LNCAP (cell line): ENCODE results near the gene SLC17A3.

Experiments used
- CTCF ChIP-seq: fragments of 450-650 bp; IDR thresholded peaks from 2 replicates; pipeline ENCODE4 v1.5.1; 2017; ENCODE audit warnings: mild to moderate bottlenecking

Gene SLC17A3

GRCh38 chr6:25913741-25914140 is 39.7 kb upstream of the SLC17A3 start:
- TF ChIP-seq CTCF, result no peak

GRCh38 chr6:25911351-25911750 is 37.3 kb upstream of the SLC17A3 start:
- no peak for TF ChIP-seq CTCF

- no peak for TF ChIP-seq CTCF
These were observed 33.5 kb upstream of the SLC17A3 start for GRCh38 chr6:25907475-25908014.

GRCh38 chr6:25903467-25904099 is 29.5 kb upstream of the SLC17A3 start:
- no peak for TF ChIP-seq CTCF

GRCh38 chr6:25902071-25902470 is 28.0 kb upstream of the SLC17A3 start:
- no peak for TF ChIP-seq CTCF

GRCh38 chr6:25900843-25901242 is 26.8 kb upstream of the SLC17A3 start:
- no peak for TF ChIP-seq CTCF

- TF ChIP-seq CTCF, result no peak
These were observed 25.8 kb upstream of the SLC17A3 start for GRCh38 chr6:25899580-25900408.
